HG03175 (cell line): ENCODE results near the gene EIF5A2.

Source experiments
- ATAC-seq: cut with Tn5 transposase; IDR thresholded peaks from one replicate; pipeline ENCODE4 v1.9.1; 2021; ENCODE audit warnings: mild to moderate bottlenecking, moderate library complexity; ENCODE audit not compliant: unreplicated experiment

Gene EIF5A2

GRCh38 chr3:170862618-170863374, 45.6 kb downstream of the EIF5A2 start:
- ATAC-seq: no peak

- no peak for ATAC-seq
Observed at GRCh38 chr3:170858599-170858998, 49.8 kb downstream of the EIF5A2 start.

GRCh38 chr3:170852324-170852723, 56.1 kb downstream of the EIF5A2 start:
- ATAC-seq: no peak

- no peak for ATAC-seq
Observed at GRCh38 chr3:170848292-170848917, 60.0 kb downstream of the EIF5A2 start.

- ATAC-seq: no peak
Observed at GRCh38 chr3:170844377-170844776, 64.1 kb downstream of the EIF5A2 start.

GRCh38 chr3:170840291-170840859, 68.1 kb downstream of the EIF5A2 start:
- ATAC-seq: no peak

- ATAC-seq: no peak
Observed at GRCh38 chr3:170839518-170840100, 68.8 kb downstream of the EIF5A2 start.
